K562 (cell line): ENCODE measurements around the gene BBX. TPM values are rescaled to one million over a fixed set of nuclear protein-coding genes. Genes with fewer than 3 reads are reported as not detected.

Source experiments
- ETV1 ChIP-seq: fragments of 450-650 bp; conservative IDR thresholded peaks from 2 replicates; pipeline ENCODE4 v1.6.1; 2016; ENCODE audit warnings: missing genetic modification characterization, control low read depth, low read depth, missing compliant biosample characterization
- JUN ChIP-seq, 2 experiments: sonication (generic) in 1 of 2; formaldehyde crosslinking in 1 of 2; IDR thresholded peaks; 2 replicates each; pipeline versions ENCODE4 v1.6.1 to v1.8.0; 2012 to 2022; ENCODE audit warnings: borderline replicate concordance in 2 of 2, mild to moderate bottlenecking in 2 of 2, improper control_type of control experiment in 1 of 2, low read depth in 1 of 2, low read length in 1 of 2, missing genetic modification reagents in 1 of 2
- MXD1 ChIP-seq: fragments of 250-450 bp; sonication (Bioruptor Pico); IDR thresholded peaks from 2 replicates; pipeline ENCODE4 v1.8.0; 2021; ENCODE audit warnings: borderline replicate concordance, mild to moderate bottlenecking, moderate library complexity; ENCODE audit not compliant: poor library complexity, severe bottlenecking
- TCF7L2 ChIP-seq: fragments of 150-350 bp; IDR thresholded peaks from 2 replicates; pipeline ENCODE4 v1.6.1; 2016; ENCODE audit warnings: low read depth, mild to moderate bottlenecking, low read length, moderate library complexity
- ZNF134 ChIP-seq: fragments of 250-450 bp; sonication (Bioruptor Pico); conservative IDR thresholded peaks from 2 replicates; pipeline ENCODE4 v1.4.0; 2020
- ZNF140 ChIP-seq: fragments of 250-450 bp; sonication (Bioruptor Pico); IDR thresholded peaks from 2 replicates; pipeline ENCODE4 v1.8.0; 2021; ENCODE audit warnings: moderate library complexity, mild to moderate bottlenecking, inconsistent platforms
- ZNF277 ChIP-seq: fragments of 250-450 bp; sonication (Bioruptor Pico); IDR thresholded peaks from 2 replicates; pipeline ENCODE4 v1.8.0; 2022; ENCODE audit warnings: inconsistent platforms, mild to moderate bottlenecking, moderate library complexity, borderline replicate concordance
- polyA plus RNA-seq, 8 experiments: library from polyadenylated mRNA; depleted of rRNA in 4 of 8; stranded (reverse) in 5 of 8; unstranded in 3 of 8; fragments of >200 nt; fragmentation: Nextera tagmentation in 2 of 8; fragmentation: Illumina TruSeq in 1 of 8; extraction: Ambion mirVana in 2 of 8; extraction: Trizol in 1 of 8; gene quantifications; 2 replicates each; pipeline versions ENCODE4 v1.2.1 to v1.2.3, GENCODE V29; 2011 to 2014; ENCODE audit warnings: inconsistent platforms in 1 of 8, missing spikeins in 1 of 8
- total RNA-seq, 7 experiments: library from RNA; depleted of rRNA in 6 of 7; stranded (reverse); fragments of >200 nt in 6 of 7; fragmentation: Illumina TruSeq in 2 of 7; extraction: Trizol in 2 of 7; gene quantifications; 2 replicates each; pipeline versions ENCODE4 v1.2.1 to v1.2.3, GENCODE V29; 2011 to 2021; ENCODE audit warnings: low replicate concordance in 1 of 7

The BBX gene
- total and polyA plus RNA-seq, 9 of the 15 experiments (the other 6 are each of a cell fraction or from before 2014, with no cell fraction given) = 4.9 to 19.5 (median 11.8) TPM

- TF ChIP-seq ZNF277 (no peak), ZNF134 (CRISPR knock-in tag) (no peak), ETV1 (tag) (no peak), JUN (IDR thresholded peaks at IDR 0.05; ENCODE audit: borderline replicate concordance, low read depth, low read length) (no peak), JUN (CRISPR knock-in tag; IDR thresholded peaks at IDR 0.05; ENCODE audit: borderline replicate concordance) (no peak), TCF7L2 (no peak), ZNF140 (CRISPR knock-in tag) (no peak), MXD1 (no peak)
Observed at GRCh38 chr3:107675233-107675900, 152.6 kb downstream of the BBX start (continued).
